GM06990 (cell line): ENCODE results near the gene TBX2.

Experiments used
- DNase-seq: peaks from one replicate; pipeline ENCODE4 v3.0.0-alpha.2; 2011; ENCODE audit not compliant: insufficient read length; ENCODE audit errors: extremely low read depth
- H3K27me3 ChIP-seq: replicated peaks from 2 replicates; pipeline ENCODE4 v1.6.0; 2011; ENCODE audit warnings: low read length; ENCODE audit not compliant: control insufficient read depth, insufficient read depth
- H3K36me3 ChIP-seq: 2 replicates; pipeline ENCODE4 v1.5.1; 2011; ENCODE audit warnings: low read length; ENCODE audit not compliant: control insufficient read depth, insufficient read depth
- H3K4me3 ChIP-seq: replicated peaks from 2 replicates; pipeline ENCODE4 v1.5.1; 2011; ENCODE audit warnings: low read depth, mild to moderate bottlenecking, control low read depth, low read length
- CTCF ChIP-seq: IDR thresholded peaks from 2 replicates; pipeline ENCODE4 v1.5.1; 2011; ENCODE audit warnings: low read length, control low read depth, mild to moderate bottlenecking, inconsistent platforms; ENCODE audit not compliant: insufficient read depth, poor library complexity, severe bottlenecking

Gene TBX2

GRCh38 chr17:61368049-61368831 lies 31.4 kb upstream of the TBX2 start:
- TF ChIP-seq CTCF = no peak
- Histone ChIP-seq H3K4me3 (no peak overlapping the region), H3K27me3 (no peaks in the 10 kb centered on the region; the same call in 1 of the 2 replicates), H3K36me3 (no peaks in the 10 kb centered on the region)
- DNase-seq = no peak

DNA sequence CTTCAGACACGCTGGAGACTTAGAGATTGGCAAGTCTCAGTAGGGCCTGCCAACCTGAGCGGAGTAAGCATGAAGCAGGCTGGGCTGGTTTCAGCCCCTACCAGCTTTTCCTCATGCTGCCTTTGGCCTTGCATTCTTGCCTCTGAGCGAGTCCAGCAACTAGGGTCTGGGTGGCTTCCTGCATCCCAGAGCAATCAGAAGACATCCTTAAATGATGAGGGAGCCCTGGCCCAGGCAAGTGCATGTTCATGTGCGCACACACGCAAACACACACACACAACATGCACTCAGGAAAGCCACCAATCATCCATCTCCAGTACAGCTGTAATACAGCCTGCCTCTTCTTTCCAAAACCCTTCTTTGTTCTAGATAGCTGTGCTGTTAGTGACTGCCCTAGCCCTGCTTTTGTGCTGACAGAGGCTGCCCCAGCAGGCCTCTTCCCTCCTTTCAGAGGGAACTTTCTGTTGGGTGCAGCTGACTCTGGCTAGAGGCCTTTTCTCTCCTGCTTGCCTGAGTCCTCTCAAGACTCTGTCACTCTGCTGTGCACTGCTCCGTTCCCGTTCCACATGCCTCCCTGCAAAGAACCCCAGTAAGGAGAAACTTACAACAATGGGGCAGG lies 30.7 kb upstream of the TBX2 start:
- no peak overlapping the region for H3K4me3 ChIP-seq
- no peaks in the 10 kb centered on the region for H3K36me3 ChIP-seq
- no peaks in the 10 kb centered on the region; the same call in 1 of the 2 replicates for H3K27me3 ChIP-seq
- TF ChIP-seq CTCF = no peak
- DNase-seq = no peak

GRCh38 chr17:61369751-61370150 lies 29.9 kb upstream of the TBX2 start:
- H3K36me3 ChIP-seq = no peaks in the 10 kb centered on the region

GRCh38 chr17:61371179-61371578 lies 28.5 kb upstream of the TBX2 start:
- H3K4me3 ChIP-seq = no peak overlapping the region
- H3K27me3 ChIP-seq = no peaks in the 10 kb centered on the region; the same call in 1 of the 2 replicates
- no peak for DNase-seq
- H3K36me3 ChIP-seq = no peaks in the 10 kb centered on the region
- TF ChIP-seq CTCF = no peak

More at GRCh38 chr17:61369751-61370150, 29.9 kb upstream of the TBX2 start:
- no peak for DNase-seq
- Histone ChIP-seq H3K27me3 (no peaks in the 10 kb centered on the region; the same call in 1 of the 2 replicates), H3K4me3 (no peak overlapping the region)
- TF ChIP-seq CTCF = no peak

DNA sequence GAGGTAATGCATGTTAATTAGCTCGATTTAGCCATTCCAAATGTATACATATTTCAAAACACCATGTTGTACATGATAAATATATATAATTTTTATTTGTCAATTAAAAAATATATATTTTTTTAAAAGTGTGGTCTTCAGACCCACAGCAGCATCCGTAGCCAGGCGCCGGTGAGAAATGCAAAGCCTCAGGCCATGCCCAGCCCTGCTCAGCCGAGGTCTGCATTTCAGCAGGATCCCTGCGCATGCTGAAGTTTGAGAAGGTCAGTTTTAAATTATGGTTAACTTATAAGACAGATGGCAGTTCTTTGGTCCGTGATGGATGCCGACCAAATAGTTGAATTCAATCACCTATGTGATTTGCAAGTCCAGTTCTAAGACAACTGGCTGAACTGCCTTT lies 28.0 kb upstream of the TBX2 start:
- H3K4me3 ChIP-seq = no peak overlapping the region
- no peaks in the 10 kb centered on the region; the same call in 1 of the 2 replicates for H3K27me3 ChIP-seq
- no peaks in the 10 kb centered on the region for H3K36me3 ChIP-seq
- TF ChIP-seq CTCF = no peak
- no peak for DNase-seq

GRCh38 chr17:61372436-61372835 lies 27.2 kb upstream of the TBX2 start:
- no peak for TF ChIP-seq CTCF
- H3K36me3 ChIP-seq = no peaks in the 10 kb centered on the region
- H3K27me3 ChIP-seq = no peaks in the 10 kb centered on the region; the same call in 1 of the 2 replicates
- no peak overlapping the region for H3K4me3 ChIP-seq
- DNase-seq = no peak
